HL-60 (cell line): ENCODE results near the gene TAPBPL.

Source experiments
- DNase-seq, 2 experiments: peaks; one replicate each; pipeline ENCODE4 v3.0.0-alpha.2; 2010 to 2020; ENCODE audit warnings: low read depth in 1 of 2, low spot score in 1 of 2
- H3K27ac ChIP-seq: fragments of 250-450 bp; sonication (Bioruptor Pico); replicated peaks from 2 replicates; pipeline ENCODE4 v1.5.1; 2020; ENCODE audit warnings: mild to moderate bottlenecking, moderate library complexity
- H3K27me3 ChIP-seq: fragments of 250-450 bp; sonication (Bioruptor Pico); 2 replicates; pipeline ENCODE4 v1.5.1; 2021; ENCODE audit warnings: mild to moderate bottlenecking, moderate library complexity; ENCODE audit not compliant: insufficient read depth, poor library complexity, severe bottlenecking
- H3K4me3 ChIP-seq: replicated peaks from 2 replicates; pipeline ENCODE4 v1.5.1; 2011; ENCODE audit warnings: mild to moderate bottlenecking, control low read depth, low read length; ENCODE audit not compliant: insufficient read depth
- CTCF ChIP-seq: IDR thresholded peaks from one replicate; pipeline ENCODE4 v1.5.1; 2011; ENCODE audit warnings: low read length, control low read depth, inconsistent platforms; ENCODE audit not compliant: insufficient read depth
- GABPA ChIP-seq: IDR thresholded peaks from 2 replicates; pipeline ENCODE4 v1.6.1; 2012; ENCODE audit warnings: low read depth
- POLR2AphosphoS5 ChIP-seq: IDR thresholded peaks from 2 replicates; pipeline ENCODE4 v1.6.1; 2012; ENCODE audit warnings: low read depth
- SPI1 ChIP-seq: IDR thresholded peaks from 2 replicates; pipeline ENCODE4 v1.6.1; 2012; ENCODE audit warnings: low read depth, mild to moderate bottlenecking, borderline replicate concordance
- TF ChIP-seq, protein P1 (sequence below): IDR thresholded peaks from 2 replicates; pipeline ENCODE4 v1.6.1; 2012; ENCODE audit warnings: low read depth; ENCODE audit not compliant: insufficient replicate concordance

The TAPBPL gene

DNA sequence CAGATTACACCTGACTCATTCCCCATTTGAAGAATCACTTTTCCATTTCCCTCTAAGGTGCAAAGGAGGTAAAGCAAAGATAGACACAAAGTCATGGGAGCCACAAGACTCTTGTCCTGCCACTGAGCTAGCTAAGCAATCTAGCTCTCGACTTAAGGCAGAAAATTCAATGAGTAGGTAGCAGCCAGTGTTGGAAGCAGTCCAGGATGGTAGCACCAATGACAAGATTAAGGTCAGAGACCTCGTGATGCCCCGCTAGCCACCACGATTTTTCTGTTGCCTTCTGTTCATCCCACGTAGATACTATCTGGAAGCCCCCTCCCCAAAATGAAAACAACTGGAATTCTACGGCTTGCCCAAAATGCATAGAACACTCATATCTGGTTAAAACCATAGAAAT lies 17.2 kb downstream of the TAPBPL start:
- Histone ChIP-seq H3K27me3 (no peaks in the 10 kb centered on the region), H3K4me3 (peak overlapping the region; percentile 77), H3K27ac (no peak overlapping the region)
- no peak for DNase-seq
- TF ChIP-seq GABPA: no peak

GRCh38 chr12:6469609-6470374 lies 17.9 kb downstream of the TAPBPL start:
- Histone ChIP-seq H3K4me3 (peak overlapping the region; percentile 77), H3K27me3 (no peaks in the 10 kb centered on the region), H3K27ac (peak overlapping the region; percentile 83)
- TF ChIP-seq POLR2AphosphoS5: no peak
- TF ChIP-seq GABPA: no peak
- TF ChIP-seq SPI1: no peak
- TF ChIP-seq CTCF: no peak
- TF ChIP-seq, protein P1, sequence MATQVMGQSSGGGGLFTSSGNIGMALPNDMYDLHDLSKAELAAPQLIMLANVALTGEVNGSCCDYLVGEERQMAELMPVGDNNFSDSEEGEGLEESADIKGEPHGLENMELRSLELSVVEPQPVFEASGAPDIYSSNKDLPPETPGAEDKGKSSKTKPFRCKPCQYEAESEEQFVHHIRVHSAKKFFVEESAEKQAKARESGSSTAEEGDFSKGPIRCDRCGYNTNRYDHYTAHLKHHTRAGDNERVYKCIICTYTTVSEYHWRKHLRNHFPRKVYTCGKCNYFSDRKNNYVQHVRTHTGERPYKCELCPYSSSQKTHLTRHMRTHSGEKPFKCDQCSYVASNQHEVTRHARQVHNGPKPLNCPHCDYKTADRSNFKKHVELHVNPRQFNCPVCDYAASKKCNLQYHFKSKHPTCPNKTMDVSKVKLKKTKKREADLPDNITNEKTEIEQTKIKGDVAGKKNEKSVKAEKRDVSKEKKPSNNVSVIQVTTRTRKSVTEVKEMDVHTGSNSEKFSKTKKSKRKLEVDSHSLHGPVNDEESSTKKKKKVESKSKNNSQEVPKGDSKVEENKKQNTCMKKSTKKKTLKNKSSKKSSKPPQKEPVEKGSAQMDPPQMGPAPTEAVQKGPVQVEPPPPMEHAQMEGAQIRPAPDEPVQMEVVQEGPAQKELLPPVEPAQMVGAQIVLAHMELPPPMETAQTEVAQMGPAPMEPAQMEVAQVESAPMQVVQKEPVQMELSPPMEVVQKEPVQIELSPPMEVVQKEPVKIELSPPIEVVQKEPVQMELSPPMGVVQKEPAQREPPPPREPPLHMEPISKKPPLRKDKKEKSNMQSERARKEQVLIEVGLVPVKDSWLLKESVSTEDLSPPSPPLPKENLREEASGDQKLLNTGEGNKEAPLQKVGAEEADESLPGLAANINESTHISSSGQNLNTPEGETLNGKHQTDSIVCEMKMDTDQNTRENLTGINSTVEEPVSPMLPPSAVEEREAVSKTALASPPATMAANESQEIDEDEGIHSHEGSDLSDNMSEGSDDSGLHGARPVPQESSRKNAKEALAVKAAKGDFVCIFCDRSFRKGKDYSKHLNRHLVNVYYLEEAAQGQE: no peak
- no peak for DNase-seq

- peak; percentile 94 to 99 for DNase-seq
- H3K27me3 ChIP-seq: no peaks in the 10 kb centered on the region
- H3K27ac ChIP-seq: peak within 1 kb of the TSS; percentile 83
- TF ChIP-seq GABPA (0 out of 2 replicates have a peak, but pooled peaks have one; percentile 23), POLR2AphosphoS5 (peak; percentile 99), SPI1 (no peak), CTCF (no peak)
- TF ChIP-seq, protein P1: peak; percentile 64
- H3K4me3 ChIP-seq: peak within 1 kb of the TSS; percentile 77
Observed at GRCh38 chr12:6470375-6471163, 18.7 kb downstream of the TAPBPL start, which contains the start of gene VAMP1. TSS of gene VAMP1 (minus strand) at chr12:6470677. CDS start at chr12:6470531, 146 bp downstream.

DNA sequence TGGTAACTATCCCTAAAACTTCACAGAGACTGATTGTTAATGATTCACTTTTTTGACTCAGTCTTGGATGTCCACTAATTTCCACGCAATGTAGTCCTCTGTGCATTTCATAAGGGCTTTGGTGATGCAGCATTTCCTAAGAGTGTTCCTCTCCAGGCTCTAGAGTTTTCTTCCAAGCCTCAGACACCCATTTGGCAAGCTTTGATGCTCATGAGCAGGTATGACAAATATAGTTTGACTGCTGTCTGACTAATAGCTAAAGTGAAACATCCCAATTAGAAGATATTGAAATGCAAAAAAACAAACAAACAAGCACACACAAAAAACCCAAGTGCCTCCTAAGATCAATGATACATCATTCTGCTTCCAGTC lies 20.1 kb downstream of the TAPBPL start:
- DNase-seq: peak in 1 of 2 experiments; percentile 64
- Histone ChIP-seq H3K27me3 (no peaks in the 10 kb centered on the region), H3K27ac (no peak overlapping the region), H3K4me3 (no peak overlapping the region)
- TF ChIP-seq POLR2AphosphoS5: no peak
